Smooth muscle cell (in vitro differentiated cells): Measurements from ENCODE around the gene PGAP1. TPM values are rescaled to one million over a fixed set of nuclear protein-coding genes. Genes with fewer than 3 reads are reported as not detected.

Experiments used
- DNase-seq: peaks from one replicate; lab custom pipeline; 2025; ENCODE audit not compliant: unreplicated experiment; lab: John Stamatoyannopoulos, UW
- H2AFZ ChIP-seq: fragments of 200-600 bp; sonication (generic); 2 replicates; pipeline ENCODE4 v1.6.0; 2016; ENCODE audit warnings: antibody characterized with exemption, low read depth, mild to moderate bottlenecking
- H3F3A ChIP-seq: fragments of 200-600 bp; sonication (generic); 2 replicates; pipeline ENCODE4 v1.6.0; 2017; ENCODE audit warnings: antibody characterized with exemption, low read depth
- H3K27ac ChIP-seq: fragments of 200-600 bp; sonication (generic); 2 replicates; pipeline ENCODE4 v1.5.1; 2016; ENCODE audit warnings: low read depth, mild to moderate bottlenecking
- H3K27me3 ChIP-seq: fragments of 200-600 bp; sonication (generic); 2 replicates; pipeline ENCODE4 v1.6.1; 2016; ENCODE audit warnings: low read depth, mild to moderate bottlenecking
- H3K36me3 ChIP-seq: fragments of 200-600 bp; sonication (generic); 2 replicates; pipeline ENCODE4 v1.5.1; 2016; ENCODE audit warnings: low read depth
- H3K4me1 ChIP-seq: fragments of 200-600 bp; sonication (generic); 2 replicates; pipeline ENCODE4 v1.5.1; 2016; ENCODE audit warnings: low read depth
- H3K4me2 ChIP-seq: fragments of 200-600 bp; sonication (generic); 2 replicates; pipeline ENCODE4 v1.6.0; 2016; ENCODE audit warnings: mild to moderate bottlenecking
- H3K4me3 ChIP-seq: fragments of 200-600 bp; sonication (generic); 2 replicates; pipeline ENCODE4 v1.5.1; 2016; ENCODE audit warnings: mild to moderate bottlenecking
- H3K79me2 ChIP-seq: fragments of 200-600 bp; sonication (generic); 2 replicates; pipeline ENCODE4 v1.6.0; 2016; ENCODE audit warnings: low read depth, mild to moderate bottlenecking
- H3K9ac ChIP-seq: fragments of 200-600 bp; sonication (generic); 2 replicates; pipeline ENCODE4 v1.6.0; 2016; ENCODE audit warnings: low read depth
- H3K9me3 ChIP-seq: fragments of 200-600 bp; sonication (generic); replicated peaks from 2 replicates; pipeline ENCODE4 v1.5.1; 2016; ENCODE audit warnings: low read depth
- H4K20me1 ChIP-seq: fragments of 200-600 bp; sonication (generic); 2 replicates; pipeline ENCODE4 v1.6.0; 2016; ENCODE audit warnings: low read depth
- WGBS: methylation state at CpG from one replicate; pipeline ENCODE4 v1.1.7; 2016; ENCODE audit warnings: low lambda C conversion rate; 5-methylcytosine and 5-hydroxymethylcytosine counted together
- polyA plus RNA-seq: library from polyadenylated mRNA; unstranded; fragments of >200 nt; fragmentation: Nextera tagmentation; extraction: Ambion mirVana; gene quantifications from 2 replicates; pipeline ENCODE4 v1.2.1, GENCODE V29; 2016
- total RNA-seq: library from RNA; depleted of rRNA; stranded (reverse); fragments of >200 nt; gene quantifications from 2 replicates; pipeline ENCODE4 v1.2.3, GENCODE V29; 2014
- TF ChIP-seq, protein P1 (sequence below): fragments of 200-600 bp; sonication (generic); IDR thresholded peaks from 2 replicates; pipeline ENCODE4 v1.5.1; 2017; ENCODE audit warnings: borderline replicate concordance, mild to moderate bottlenecking, antibody characterized with exemption; ENCODE audit not compliant: insufficient read depth, poor library complexity, severe bottlenecking

The PGAP1 gene
- 13.2 and 30.5 TPM in 2 replicates for total RNA-seq
- 1.8 and 4.3 TPM in 2 replicates for polyA plus RNA-seq

DNA sequence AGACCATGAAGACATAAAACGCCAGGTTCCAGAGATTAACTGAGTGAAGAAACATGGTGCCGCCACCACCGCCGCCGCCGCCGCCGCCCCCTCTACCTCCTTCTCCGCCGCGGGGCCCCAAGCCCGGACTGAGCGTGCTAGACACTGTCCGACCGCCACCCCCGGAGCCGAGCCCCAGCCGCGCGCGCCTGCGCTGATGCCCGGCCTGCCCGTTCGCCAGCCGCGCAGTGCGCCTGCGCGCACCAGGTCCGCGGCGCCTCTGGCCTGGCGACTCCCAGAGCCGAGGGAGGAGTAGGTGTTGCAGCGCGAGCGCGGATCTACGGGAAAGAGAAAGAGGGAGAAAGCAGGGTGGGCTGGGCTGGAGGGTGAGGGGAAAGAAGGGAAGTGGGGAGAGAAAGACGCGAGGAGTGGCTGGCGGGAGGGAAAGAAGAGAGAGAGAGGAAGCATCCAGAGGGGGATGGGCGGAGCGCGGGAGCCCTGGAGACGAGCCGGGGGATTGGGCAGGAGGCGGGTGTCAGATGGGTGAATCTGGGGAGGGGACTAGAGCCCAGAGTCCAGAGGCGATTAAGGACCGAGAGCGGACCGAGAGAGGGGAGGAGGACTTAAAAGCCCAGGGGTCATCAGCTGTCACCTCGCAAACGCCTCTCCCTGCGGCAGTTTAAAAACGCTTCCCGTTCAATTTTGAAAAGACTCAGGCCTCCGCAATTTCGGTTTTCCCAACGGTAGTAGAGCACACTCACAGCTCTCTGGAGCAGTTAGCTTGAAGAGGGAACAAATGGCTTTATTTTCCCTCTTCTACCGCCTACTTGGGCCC lies at the start of gene PGAP1:
TSS of gene PGAP1 (minus strand) at position 146 of the 814 bp plus-strand sequence. CDS start at position 55, 91 bp downstream.
- peaks cover 32% of the 10 kb centered on the region for H3K4me1 ChIP-seq
- under 1% methylated on average over 45 of the region's 62 CpGs for WGBS

GRCh38 chr2:196974970-196975369 lies 48.5 kb upstream of the PGAP1 start:
- Histone ChIP-seq H4K20me1 (no peaks in the 10 kb centered on the region), H3K79me2 (no peaks in the 10 kb centered on the region), H3K4me3 (no peak overlapping the region), H3K4me1 (peaks cover 10% of the 10 kb centered on the region), H3K27ac (no peak overlapping the region), H3K4me2 (no peak overlapping the region), H3K27me3 (no peaks in the 10 kb centered on the region), H3K9ac (no peak overlapping the region), H3F3A (no peaks in the 10 kb centered on the region), H3K9me3 (no peaks in the 10 kb centered on the region), H2AFZ (no peak overlapping the region), H3K36me3 (no peaks in the 10 kb centered on the region)
- no peak for DNase-seq
- WGBS, result 92% methylated on average over 1 of the region's 1 CpG
- TF ChIP-seq, protein P1, sequence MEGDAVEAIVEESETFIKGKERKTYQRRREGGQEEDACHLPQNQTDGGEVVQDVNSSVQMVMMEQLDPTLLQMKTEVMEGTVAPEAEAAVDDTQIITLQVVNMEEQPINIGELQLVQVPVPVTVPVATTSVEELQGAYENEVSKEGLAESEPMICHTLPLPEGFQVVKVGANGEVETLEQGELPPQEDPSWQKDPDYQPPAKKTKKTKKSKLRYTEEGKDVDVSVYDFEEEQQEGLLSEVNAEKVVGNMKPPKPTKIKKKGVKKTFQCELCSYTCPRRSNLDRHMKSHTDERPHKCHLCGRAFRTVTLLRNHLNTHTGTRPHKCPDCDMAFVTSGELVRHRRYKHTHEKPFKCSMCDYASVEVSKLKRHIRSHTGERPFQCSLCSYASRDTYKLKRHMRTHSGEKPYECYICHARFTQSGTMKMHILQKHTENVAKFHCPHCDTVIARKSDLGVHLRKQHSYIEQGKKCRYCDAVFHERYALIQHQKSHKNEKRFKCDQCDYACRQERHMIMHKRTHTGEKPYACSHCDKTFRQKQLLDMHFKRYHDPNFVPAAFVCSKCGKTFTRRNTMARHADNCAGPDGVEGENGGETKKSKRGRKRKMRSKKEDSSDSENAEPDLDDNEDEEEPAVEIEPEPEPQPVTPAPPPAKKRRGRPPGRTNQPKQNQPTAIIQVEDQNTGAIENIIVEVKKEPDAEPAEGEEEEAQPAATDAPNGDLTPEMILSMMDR, result no peak

More for the DNA sequence above, at the start of gene PGAP1:
- peak within 1 kb of the TSS; percentile 93 for H2AFZ ChIP-seq
- peak within 1 kb of the TSS; percentile 94 for H3K4me2 ChIP-seq
- H3K9ac ChIP-seq, result peak within 1 kb of the TSS; percentile 83
- no peaks in the 10 kb centered on the region for H3K27me3 ChIP-seq
- H4K20me1 ChIP-seq, result peaks cover 26% of the 10 kb centered on the region
- H3F3A ChIP-seq, result peaks cover 5% of the 10 kb centered on the region
- H3K9me3 ChIP-seq, result no peaks in the 10 kb centered on the region
- TF ChIP-seq, protein P1, result no peak
- H3K4me3 ChIP-seq, result peak within 1 kb of the TSS; percentile 78
- peak; percentile 90 for DNase-seq
- H3K79me2 ChIP-seq, result peaks cover 44% of the 10 kb centered on the region
- H3K36me3 ChIP-seq, result no peaks in the 10 kb centered on the region
- peak within 1 kb of the TSS; percentile 80 for H3K27ac ChIP-seq

DNA sequence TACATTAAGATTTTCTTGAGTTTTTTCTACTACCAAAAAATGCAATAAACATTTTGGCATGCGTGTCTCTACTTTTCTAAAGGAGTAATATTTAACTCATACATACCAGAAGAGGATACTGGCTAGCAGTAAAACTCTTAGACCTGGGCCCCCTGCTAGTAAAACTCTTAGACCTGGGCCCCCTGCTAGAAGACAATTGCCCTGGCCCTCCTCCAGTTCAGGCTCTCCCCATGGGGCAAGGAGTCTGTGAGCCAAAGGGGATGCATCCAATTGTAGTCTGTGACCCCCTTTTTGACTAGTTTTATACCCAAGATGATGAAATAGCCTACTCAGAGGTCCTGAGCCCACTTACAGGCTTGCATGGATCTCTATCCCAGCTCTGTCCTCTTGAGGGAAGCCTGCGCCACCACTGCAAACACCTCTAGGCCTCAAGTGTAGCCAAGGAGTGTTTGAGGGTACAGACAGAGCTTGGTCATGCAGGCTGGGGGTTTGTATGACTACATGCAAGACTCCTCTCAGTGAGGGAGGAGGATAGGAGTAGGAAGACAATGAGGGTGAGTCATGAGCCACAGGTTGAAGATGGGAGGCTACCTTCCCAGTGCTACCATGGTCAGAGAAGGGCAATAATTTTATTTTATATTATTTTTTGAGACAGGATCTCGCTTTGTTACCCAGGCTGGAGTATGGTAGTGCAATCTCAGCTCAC lies 45.2 kb upstream of the PGAP1 start:
- no peaks in the 10 kb centered on the region for H3K36me3 ChIP-seq
- no peak for DNase-seq
- no peak overlapping the region for H3K4me2 ChIP-seq
- H3K4me1 ChIP-seq, result peaks cover 17% of the 10 kb centered on the region
- WGBS, result 64% methylated on average over 3 of the region's 3 CpGs
- no peak overlapping the region for H3K27ac ChIP-seq
- no peaks in the 10 kb centered on the region for H3K27me3 ChIP-seq
- no peak overlapping the region for H3K4me3 ChIP-seq
- H3F3A ChIP-seq, result no peaks in the 10 kb centered on the region
- H4K20me1 ChIP-seq, result no peaks in the 10 kb centered on the region
- H3K9ac ChIP-seq, result no peak overlapping the region
- TF ChIP-seq, protein P1, result no peak
- H2AFZ ChIP-seq, result no peak overlapping the region
- H3K79me2 ChIP-seq, result no peaks in the 10 kb centered on the region
- no peaks in the 10 kb centered on the region for H3K9me3 ChIP-seq
